Stimulated activated CD4-positive, alpha-beta T cell treated with anti-CD3 and anti-CD28 coated beads, Interleukin-1b, Interleukin-23, amount 100 ng/mL, for 48 hours (primary cell): ENCODE measurements around the gene FEZ2.
A peak's percentile ranks its signal among the peaks of the same experiment; 100 is the strongest.
"Not testable (repeated sequence)": the region's sequence is repeated elsewhere in the genome, so short reads cannot be mapped to it uniquely, and the experiment has no call there.

Experiments
- DNase-seq: peaks from one replicate; pipeline ENCODE4 v3.0.0-alpha.2; 2020

The FEZ2 gene, protein sequence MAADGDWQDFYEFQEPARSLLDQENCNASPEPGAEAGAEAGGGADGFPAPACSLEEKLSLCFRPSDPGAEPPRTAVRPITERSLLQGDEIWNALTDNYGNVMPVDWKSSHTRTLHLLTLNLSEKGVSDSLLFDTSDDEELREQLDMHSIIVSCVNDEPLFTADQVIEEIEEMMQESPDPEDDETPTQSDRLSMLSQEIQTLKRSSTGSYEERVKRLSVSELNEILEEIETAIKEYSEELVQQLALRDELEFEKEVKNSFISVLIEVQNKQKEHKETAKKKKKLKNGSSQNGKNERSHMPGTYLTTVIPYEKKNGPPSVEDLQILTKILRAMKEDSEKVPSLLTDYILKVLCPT

GRCh38 chr2:36597532-36598377 is at the start of gene FEZ2:
Gene FEZ2 (minus strand): TSS chr2:36598168. CDS start chr2:36598142, 26 bp downstream.
- DNase-seq = peak; percentile 64

DNA sequence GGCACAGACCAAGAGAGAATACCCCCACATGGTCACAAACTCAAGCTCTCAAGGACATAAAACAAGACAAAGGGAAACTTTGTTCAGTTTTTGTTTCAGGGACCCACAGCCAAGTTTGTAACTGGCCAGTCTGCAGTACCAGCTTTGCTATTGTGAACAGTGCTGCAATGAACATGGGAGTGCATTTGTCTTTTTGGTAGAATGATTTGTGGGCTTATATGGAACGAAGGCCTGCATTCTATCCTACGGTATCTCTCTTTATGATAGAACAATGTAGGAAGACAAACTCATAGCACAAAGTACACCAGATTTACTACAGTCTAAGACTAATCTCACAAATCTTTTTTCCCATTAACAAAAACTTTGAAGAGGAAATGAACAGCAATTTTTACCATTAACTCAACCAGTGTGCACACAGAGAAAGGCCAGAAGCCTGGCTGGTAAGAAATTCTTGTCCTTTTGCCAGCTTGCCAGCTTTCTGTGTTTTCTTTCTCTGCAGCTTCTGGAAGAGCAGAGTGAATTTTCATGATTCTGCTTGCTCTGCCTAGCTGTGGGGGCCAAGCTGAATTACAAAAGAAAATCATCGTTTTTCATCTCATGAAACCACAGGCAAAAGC is 37.1 kb upstream of the FEZ2 start:
- no peak for DNase-seq

DNA sequence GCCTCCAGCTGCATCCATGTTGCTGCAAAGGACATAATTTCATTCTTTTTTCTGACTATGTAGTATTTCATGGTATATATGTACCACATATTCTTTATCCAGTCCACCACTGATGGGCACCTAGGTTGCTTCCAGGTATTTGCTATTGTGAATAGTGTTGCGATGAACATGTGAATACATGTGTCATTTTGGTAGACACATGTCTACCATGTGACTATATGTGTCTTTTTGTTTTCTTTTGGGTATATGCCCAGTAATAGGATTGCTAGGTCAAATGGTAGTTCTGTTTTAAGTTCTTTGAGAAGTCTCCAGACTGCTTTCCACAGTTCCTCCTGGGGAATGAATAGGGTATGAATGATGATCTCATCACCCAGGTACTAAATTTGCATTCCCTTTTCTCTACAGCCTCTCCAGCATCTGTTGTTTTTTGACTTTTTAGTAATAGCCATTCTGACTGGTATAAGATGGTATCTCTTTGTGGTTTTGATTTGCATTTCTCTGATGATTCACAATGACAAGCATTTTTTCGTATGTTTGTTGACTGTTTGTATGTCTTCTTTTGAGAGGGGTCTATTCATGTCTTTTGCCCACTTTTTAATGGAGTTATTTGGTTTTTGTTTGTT is 35.6 kb upstream of the FEZ2 start:
- DNase-seq = no peak

GRCh38 chr2:36626756-36627155 is 28.8 kb upstream of the FEZ2 start:
- DNase-seq = no peak

DNA sequence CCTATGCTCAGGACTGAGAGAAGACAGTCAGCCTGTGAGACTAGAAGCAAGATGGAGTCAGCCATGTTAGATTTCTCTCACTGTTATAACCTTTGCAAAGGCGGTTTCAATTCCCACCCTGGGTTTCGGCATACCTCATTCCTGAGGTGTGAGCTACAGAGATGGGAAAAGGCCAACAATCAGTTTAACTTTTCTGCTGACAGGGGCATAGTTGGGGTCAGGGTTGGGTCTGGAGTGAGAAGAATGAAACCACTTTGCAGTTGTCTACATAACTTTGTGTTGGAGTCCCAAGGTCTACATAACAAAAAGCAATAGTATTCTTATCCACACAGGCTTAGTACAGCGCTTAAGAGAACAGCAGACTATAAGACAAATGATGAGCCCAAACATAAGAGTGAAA is 28.1 kb upstream of the FEZ2 start:
- DNase-seq = no peak

DNA sequence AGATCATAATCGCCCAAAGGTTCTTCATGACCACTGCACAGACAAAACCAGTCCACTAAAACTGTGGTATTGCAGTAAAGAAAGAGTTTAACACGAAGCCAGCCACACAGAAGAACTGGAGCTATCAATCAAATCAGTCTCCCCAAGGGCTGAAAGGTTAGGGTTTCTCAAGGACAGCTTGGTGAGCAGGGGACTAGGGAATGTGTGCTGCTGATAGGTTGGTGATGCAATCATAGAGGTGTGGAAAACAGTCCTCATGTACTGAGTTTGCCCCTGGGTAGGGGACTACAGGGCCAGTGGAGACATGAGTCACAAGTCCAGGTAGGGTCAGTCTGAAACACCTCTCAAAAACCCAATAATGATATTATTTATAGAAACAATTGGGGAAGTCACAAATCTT is 27.3 kb upstream of the FEZ2 start:
- no peak for DNase-seq

DNA sequence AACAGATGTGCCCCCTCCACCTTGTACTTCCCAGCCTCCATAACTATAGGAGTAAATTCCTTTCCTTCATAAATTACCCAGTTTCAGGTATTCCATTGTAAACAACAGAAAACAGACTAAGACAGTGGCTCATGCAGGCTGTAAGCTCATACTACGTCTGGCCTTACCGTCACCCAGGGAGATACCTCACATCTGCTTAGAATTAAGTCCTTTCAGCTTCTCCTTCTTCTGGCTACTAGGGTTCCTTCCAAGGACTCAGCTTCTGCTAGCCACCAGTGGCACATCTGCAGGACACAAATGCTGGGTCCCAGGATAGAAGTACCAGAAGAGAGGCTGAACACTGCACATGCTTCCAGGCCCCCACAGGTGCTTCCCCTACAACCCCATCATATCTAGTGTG is 22.4 kb upstream of the FEZ2 start:
- no peak for DNase-seq

DNA sequence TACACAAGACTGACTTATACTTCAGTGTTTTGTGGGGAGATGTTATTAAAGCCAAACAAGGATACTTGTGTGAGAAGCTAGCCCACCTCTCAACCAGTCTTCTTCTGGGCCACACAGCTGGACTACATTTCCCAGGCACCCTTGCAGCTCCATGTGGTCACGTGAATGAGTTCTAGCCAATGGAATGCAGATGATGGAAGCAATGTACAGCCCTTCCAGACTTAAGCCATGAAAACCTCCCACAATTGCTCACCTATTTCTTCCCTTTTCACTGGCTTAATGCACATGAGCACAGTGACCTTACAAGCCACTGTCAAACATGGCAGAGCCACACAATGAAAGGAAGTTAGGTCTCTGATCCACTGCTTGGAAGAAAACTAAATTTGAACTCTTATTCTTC is 20.4 kb upstream of the FEZ2 start:
- peak; percentile 10 for DNase-seq

- no peak for DNase-seq
Measured at GRCh38 chr2:36616947-36617346, 19.0 kb upstream of the FEZ2 start.

DNA sequence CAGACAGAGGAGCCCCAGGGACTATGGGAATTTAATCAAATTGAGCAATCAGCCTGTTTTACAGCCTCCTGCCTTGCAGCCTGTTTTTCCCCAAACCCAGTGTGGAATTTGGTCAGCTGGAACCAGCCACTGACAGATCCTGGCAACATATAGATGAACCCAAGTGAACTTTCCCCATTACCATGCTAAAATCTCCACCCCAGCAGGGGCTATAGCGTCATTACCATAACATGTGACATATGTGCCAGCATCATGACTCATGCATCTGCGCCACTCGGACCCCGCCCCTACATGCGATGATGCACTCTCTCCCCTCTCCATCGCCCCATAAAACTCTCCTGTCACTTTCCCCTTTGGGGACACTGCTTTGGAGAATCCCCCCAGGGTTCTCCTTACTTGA is 17.3 kb upstream of the FEZ2 start:
- no peak for DNase-seq

GRCh38 chr2:36613801-36614200 is 15.8 kb upstream of the FEZ2 start:
- no peak for DNase-seq

DNA sequence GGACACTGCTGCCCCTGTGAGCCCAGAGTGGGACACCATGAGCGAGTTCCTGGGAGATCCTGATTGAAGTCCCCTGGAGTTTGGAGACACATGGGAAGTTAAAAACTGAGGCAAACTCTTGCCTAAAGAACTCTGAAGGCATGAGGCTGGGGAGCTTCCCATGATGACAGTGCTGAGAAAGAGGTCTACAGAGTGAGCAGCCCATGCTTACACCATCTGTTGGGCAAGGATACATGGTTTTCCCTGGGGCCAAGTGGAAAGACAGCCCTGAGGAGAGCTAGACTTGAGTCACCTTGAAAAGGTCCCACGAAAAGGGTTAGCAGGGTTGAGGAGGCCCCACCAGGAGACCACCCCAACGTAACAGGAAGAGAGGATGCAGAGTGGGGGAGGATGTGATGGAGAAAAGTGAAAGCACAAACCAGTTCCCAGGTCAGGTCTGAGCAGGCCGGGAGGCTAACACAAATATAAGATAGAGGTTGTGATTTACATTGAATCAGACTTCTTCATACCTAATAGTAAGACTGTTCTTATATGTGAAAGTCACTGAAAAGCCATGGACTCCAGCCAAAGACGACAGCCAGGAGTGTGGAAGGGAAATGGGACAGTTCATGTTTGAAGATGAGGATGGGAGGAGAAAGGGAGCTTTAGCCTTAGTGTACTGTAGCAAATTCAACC is 13.5 kb upstream of the FEZ2 start:
- no peak for DNase-seq

- no peak for DNase-seq
Measured at GRCh38 chr2:36609507-36609906, 11.5 kb upstream of the FEZ2 start.

- DNase-seq = no peak
Measured at GRCh38 chr2:36607947-36608346, 10.0 kb upstream of the FEZ2 start.

DNA sequence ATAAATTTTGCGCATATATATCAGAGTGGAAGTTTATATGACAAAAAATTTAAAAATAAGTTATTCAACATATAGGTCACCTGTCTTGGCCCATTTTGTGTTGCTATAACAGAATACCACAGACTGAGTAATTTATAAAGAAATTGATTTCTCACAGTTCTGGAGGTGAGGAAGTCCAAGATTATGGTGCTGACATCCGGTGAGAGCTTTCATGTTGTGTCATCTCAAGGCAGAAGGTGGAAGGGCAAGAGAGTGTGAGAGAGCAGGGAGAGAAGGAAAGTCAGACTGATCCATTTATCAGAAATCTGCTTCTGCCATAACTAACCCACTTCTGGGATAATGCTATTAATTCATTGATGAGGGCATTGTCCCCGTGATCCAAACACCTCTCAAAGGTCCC is 9.0 kb upstream of the FEZ2 start:
- no peak for DNase-seq

- no peak for DNase-seq
Measured at GRCh38 chr2:36605273-36605672, 7.3 kb upstream of the FEZ2 start.

- not testable (repeated sequence) for DNase-seq
Measured at GRCh38 chr2:36603629-36604028, 5.7 kb upstream of the FEZ2 start.

DNA sequence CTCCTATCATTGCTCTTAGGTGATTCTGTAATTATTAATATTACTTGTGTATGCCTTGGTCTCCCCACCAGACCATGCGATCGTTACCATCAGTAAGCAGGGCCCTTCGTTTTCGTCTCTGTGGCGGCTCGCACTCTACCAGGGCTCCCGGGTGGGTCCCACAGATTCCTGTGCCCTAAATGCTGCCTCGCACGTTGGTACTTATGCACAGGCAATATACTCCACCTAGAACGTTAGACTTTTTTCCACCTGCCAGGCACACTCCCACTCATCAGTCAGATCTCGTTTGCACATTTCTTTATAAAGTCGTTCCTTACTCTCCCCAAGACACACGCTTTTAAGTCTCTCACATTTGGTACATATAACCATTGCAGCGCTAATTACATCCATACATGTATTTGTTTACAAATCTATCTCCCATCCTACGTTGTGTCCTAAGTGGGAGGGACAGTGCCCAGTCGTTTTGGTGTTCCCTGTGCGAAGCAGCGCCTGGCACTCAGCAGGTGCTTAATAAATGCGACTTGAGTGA is 901 bp downstream of the FEZ2 start:
- no peak for DNase-seq

DNA sequence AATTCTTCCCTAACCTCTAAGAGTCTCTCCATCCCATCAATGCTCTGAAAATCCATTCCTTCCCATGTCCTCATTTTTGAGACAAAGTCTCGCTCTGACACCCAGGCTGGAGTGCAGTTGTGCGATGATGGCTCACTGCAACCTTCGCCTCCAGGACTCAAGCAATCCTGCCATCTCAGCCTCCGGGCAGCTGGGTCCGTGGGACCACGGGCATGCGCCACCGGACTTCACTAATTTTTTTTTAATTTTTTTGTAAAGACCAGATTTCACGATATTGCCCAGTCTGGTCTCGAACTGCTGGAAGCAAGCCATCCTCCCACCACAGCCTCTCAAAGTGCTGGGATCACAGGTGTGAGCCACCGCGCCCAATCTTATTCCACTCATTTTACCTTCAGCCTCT is 1.6 kb downstream of the FEZ2 start:
- no peak for DNase-seq

- no peak for DNase-seq
Measured at GRCh38 chr2:36594849-36595248, 3.1 kb downstream of the FEZ2 start.

DNA sequence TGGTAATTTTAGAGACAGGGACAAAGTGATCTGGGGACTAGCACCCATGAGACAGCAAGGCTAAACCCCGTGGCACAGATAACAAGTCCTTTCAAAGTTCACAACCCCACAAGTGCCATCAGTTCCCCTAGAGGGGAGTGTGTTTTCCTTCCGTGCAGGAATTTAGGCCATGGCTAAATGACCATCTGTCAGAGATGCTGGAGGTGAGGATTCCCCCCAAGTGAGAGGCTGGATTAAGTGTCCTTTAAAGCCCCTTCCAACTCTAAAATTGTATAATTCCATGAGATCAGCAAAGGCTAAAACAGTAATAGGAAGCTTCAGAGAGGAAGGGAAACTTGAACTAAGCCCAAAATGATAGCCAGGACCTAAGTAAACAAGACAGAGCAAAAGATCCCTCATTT is 8.7 kb downstream of the FEZ2 start:
- no peak for DNase-seq

DNA sequence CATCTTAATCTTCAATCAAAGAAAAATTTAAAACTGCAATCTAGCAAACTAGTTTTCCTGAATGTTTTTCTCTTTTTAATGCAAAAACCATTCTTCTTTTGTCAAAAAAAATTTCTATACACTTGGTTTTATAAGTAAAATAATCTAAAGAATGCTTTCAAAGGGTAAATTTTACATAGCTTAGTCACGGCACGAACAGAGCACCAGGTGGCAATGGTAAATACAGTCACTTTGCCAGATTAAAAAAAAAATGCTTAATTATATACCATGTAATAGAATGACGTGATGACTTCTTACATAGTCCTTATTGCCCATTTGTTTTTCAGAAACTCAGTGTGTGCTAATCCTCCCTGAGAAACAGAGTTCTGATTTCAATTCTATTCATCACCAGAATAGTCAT is 10.4 kb downstream of the FEZ2 start:
- DNase-seq = no peak

DNA sequence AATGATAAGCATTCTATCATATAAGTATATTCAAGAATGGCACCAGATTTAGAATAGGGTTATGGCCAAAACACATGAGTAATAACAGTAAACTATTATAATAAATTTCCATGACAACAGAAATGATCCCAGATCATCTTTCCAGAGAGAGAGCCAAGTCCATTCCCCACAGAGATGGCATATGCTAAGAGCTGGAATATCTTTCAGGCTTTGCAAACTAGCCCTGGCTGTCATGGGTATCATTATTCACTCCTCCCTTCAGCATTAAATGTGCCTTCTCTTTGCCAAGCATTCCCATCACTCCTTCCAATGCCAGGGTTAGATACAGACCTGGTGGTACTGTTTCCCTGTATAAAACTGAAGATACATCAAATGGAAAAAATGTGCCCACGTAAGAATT is 10.9 kb downstream of the FEZ2 start:
- DNase-seq = no peak
